HG03064 (cell line): ENCODE results near the gene CACNA1I.

Experiments used
- ATAC-seq: cut with Tn5 transposase; IDR thresholded peaks from one replicate; pipeline ENCODE4 v1.9.1; 2021; ENCODE audit warnings: low read depth; ENCODE audit not compliant: unreplicated experiment

Gene CACNA1I

DNA sequence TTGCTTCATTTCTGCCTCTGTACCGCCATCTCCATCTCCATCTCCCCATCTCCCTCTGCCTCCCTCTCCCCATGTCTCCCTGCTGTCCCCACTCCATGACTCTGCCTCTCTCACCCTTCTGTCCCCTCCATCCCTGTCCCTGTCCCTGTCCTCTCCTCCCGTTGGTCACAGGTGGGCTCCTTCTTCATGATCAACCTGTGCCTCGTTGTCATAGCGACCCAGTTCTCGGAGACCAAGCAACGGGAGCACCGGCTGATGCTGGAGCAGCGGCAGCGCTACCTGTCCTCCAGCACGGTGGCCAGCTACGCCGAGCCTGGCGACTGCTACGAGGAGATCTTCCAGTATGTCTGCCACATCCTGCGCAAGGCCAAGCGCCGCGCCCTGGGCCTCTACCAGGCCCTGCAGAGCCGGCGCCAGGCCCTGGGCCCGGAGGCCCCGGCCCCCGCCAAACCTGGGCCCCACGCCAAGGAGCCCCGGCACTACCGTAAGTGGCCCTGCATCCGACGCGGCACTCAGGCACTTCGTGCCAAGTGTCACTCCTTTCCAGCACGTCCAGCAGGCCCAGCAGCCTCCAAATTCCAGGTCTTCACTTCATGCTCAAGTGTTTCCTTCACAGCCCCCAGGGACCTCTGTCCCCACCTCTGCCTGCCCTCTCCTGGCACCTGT, 76.0 kb downstream of the CACNA1I start:
- no peak for ATAC-seq

DNA sequence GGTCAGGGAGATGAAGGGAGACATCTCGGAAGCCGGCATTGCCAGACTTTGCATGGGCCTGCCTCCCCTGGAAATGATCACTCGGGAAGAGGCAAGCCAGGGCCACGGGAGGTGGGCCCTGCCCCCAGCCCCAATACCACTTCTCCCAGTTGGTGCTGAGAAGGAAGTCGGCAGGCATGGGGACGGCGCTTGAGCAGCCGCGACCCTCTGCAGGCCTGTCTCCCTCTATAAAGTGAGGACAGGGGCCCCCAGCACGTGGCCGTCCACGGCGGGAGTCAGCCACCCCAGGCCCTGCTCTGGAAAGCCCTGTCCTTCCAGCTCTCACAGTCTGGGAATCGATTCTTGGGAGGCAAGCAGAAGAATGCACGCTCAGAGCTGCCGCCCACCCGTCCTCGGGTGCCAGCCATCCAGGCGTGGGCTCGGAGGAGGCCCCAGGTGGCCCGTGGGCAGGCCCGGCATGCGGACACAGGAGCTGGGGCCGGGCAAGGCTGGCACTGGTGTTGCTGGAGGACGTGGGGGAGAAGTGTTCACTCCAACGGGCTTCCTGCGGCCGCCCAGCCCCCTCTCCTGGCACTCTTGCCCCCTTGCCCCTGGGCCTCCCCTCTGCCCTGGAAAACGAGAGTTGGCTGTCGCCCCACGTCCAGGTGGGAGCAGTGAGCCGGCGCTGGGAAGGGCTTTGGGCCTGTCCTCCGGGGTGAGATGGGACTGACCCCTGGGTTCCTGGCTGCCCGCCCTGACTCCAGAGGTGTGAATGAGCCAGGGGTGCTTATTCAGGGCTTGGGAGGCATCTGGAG, 77.5 kb downstream of the CACNA1I start:
- no peak for ATAC-seq

DNA sequence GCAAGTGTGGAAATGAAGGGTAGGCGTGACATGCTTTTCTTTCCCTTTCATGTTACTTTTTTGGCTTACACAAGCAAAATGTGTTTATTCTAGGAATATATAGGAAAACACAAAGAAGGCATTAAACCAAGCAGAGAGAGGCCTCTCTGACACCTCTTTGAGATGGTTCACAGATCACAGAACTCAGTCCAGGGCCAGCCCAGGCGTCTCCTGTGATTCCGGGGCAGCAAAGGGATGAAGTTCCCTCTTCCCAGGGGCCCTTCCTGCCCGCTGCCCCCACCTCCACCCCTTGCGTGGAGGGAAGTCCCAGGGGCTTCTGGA, 78.0 kb downstream of the CACNA1I start:
- ATAC-seq = no peak

DNA sequence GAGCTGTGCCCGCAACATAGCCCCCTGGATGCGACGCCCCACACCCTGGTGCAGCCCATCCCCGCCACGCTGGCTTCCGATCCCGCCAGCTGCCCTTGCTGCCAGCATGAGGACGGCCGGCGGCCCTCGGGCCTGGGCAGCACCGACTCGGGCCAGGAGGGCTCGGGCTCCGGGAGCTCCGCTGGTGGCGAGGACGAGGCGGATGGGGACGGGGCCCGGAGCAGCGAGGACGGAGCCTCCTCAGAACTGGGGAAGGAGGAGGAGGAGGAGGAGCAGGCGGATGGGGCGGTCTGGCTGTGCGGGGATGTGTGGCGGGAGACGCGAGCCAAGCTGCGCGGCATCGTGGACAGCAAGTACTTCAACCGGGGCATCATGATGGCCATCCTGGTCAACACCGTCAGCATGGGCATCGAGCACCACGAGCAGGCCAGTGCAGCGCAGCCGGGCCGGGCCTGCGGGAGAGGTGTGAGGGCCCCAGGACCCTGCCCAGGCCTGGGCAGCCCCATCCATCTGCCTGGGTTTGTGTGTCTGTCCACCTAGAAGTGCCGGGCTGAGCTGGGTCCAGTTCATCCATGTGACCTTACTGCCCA, 79.0 kb downstream of the CACNA1I start:
- ATAC-seq = no peak

DNA sequence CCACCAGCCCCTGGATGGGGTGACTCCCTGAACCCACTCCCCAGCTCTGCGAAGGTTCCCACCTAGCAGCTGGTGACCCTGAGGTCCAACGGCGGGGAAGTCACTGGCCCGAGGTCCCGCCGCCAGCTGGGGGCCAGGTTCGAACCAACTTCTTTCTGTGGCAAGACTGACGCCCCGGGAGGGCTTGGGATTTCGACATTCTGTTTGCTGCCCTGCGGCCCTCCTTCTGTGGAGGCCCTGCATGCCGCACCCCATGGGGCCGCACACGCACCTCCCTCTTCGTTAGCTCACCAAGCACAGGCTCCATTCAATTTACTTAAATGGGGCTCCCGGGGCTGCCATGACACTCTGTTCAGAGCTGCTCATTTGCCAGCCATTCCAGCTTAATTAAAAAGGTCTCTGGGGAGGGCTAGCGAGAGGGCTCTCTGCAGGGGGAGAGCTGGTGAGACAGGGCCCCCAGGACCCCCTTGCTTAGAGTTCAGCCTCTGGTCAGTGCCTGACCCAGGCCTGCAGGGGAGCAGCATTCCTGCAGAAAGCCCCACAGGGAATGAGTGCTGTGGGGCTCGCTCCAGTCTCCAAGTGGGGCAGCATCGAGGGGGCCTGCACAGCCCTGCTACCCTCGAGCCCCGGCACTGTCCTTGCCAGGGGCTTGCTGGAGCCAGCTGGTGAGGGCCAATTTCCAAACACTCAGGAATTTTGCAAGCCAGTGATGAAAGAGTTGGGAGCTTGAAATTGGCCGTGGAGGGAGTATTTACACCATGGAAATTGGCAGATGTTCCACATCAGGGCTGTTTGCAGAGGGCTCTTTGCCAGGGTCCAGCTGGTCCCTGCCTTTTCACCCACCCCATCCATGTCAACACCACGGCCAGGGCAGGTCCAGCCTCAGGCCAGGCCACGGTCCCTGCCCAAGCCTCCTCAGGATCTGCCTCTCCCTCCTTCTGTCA, 80.8 kb downstream of the CACNA1I start:
- ATAC-seq = no peak

DNA sequence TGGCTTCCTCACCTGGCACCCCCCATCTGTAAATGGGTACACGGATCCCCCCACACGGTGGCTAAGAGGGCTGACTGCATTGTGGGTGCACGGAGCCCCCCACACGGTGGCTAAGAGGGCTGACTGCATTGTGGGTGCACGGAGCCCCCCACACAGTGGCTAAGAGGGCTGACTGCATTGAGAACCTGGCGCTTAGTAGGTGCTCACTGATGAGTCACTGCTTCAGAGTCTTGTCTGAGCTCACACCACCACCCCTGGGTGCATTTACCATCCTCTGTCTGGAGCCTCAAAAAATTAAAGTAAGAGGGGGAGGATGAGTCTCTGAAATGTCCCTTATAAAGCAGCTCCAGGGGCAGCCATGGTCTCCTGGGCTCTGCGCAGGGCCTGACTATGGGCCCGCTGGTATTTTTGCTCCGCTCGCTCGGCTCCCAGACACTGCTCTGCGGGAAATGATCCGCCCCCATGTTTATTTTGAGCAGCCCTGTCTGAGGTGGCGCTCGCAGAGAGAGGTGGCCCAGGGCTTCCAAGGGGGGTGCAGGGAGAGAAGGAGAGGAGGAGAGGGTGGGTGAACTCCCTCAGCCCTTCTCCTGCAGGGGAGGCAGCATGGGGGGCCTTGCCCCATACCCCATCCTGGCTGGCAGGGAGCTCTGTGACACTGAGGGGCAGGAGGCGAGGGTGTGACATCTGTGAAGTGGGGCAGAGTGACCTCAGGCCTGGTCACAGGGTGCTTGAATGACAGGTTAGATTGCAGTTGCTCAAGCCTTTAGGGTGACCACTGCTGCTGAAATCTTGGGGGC, 82.6 kb downstream of the CACNA1I start:
- ATAC-seq = no peak

DNA sequence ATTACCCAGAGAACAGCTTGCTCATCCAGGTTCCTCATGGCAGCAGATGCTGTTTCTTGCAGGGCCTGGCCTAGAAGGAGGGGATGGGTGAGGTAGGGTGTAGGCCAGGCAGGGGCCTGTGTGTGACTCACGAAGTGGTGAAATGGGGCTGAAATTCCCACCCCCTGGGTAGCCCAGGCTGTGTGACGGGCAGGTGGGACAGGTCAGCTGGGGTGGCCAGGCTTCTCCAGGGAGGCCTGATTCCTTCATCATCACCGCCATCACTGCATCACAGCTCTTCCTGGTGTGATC, 83.2 kb downstream of the CACNA1I start:
- no peak for ATAC-seq

DNA sequence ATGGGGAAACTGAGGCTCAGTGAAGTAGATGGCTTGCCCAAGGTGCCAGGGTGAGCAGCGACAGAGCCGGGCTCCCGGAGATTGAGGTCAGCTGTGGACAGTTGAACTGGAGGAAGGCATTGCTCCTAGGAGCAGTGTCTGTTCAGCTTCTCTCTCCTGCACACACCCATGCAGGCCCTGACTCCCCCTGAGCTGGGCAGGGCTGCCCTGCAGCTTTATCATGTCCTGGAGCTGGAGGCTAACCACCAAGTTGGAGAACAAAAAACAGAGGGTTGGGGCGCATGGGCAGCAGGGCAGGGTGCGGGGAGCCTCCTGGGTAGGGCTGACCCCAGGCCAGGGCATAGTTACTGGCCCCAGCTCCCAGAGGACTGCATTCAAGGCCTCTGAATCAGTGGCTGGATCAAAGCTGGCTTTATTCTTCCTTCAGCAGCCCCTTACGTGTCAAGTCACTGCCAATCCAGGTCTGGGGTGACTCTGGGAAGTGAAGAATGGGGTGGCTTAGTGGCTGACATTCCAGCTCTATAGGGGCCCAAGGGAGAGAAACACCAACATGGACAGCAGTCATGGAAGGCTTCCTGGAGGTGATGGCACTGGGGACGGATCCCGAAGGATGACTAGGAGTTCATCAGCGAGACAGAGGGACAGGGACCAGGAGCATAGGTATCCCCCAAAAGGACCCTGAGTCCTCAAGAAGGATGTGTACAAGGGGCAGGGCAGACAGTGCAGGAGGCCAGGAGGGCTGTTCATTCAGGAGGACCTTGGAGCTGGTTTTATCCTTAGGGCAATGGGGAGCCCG, 83.8 kb downstream of the CACNA1I start:
- ATAC-seq = no peak

DNA sequence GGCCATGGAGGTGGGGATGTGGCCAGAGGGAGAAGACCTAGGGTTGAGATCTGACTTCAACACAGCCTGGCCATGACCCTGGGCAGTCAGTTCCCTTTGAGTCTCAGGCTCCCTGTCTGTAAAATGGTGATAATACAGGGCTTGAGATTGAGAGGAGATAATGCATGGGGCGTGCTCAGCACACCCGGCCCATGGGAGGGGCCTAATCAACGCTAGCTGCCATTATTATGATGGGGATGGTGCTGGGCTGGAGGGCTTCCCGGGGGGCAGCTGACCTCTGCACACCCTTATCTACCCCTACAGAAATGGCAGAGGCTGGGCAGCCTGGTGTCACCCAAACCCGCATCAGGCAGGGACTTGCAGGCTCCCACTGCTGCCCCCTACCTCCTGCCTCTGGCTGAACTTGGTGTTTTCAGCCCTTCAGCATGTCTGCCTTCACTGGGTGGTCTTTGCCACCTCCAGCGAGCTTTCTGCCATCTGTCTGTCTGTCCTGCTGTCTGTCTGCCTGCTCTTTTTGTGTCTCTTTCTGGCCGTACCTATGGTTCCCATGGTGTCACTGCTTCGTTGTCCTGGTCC, 84.5 kb downstream of the CACNA1I start:
- ATAC-seq = no peak

DNA sequence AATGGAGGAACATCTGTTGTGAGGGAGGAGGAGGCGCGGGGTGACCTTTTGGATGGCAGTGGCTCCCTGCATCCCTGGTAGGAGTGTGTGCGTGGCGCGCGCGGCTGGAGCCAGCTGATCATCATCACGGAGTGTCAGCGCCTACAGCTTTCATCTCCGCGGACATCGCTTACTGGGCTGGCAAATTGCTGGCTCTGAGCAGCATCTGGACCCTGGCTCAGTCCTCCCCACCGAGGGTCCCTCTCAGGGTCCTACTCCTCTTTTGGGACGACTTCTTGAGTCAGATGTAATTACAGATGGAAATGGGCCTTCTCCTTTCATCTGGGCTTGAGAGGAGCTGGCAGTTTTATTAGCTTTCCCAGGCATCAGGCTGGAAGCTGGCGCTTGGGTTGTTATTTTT, 85.3 kb downstream of the CACNA1I start:
- ATAC-seq = no peak

DNA sequence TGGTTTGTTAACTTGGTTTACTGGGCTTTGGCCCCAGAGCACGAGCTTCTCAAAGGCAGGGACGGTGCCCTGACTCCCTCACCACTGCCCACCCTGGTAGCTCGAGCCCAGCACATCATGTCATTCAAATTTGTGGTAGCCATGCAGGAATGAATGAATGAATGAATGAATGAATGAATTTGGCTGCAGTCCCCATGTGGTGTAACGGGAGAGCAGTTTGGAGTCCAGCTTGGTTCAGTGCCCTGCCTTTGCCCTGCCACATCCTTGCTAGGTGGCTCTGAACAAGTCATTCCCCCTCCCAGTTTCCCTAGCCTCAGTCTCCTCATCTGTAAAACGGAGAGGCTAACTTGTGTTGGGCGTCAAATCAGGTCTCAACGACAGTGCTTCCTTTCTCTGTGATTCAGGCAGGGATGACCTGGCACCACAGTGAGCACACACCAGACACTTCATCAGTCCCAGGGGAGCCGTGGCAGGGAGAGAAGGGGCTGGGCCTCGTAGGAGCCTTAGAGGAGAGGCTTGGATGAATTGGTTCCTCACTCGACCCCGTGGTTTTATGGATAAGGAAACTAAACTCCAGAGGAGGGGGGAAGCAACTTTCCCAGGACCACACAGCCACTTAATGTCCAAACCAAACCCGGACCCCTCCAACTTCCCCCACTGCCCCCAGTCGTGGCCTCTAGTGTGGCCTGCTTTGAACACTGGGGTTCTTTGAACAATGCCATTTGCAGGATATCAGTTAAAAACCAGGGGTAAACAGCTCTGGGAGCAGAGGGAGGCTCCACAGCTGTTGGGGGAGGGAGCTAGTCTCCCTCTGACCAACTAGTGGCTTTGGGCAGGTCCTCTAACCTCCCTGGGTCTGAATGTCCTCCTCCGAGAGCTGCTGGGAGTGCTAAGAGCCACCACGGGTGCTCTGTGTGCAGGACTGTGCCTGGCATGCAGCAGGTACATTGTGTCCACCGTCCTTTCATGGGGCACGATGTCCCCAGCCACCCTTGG, 86.2 kb downstream of the CACNA1I start:
- no peak for ATAC-seq

DNA sequence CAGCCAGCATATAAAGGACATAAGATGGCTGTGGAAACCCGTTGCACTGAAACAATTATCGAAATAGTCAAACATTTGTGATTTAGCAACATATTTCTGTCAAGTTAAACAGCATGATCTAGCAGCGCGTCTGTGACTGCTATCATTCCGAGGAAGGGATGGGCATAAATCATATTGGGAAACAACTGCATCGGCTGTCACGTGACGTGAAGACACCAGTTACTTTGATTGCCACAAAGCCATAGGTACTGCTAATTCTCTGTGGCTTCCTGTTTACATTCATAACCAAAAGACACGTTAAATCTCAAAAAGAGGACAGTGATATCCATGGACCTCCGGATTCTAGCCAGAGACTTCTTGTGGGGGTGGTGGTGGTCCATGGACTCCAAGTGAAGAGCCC, 87.8 kb downstream of the CACNA1I start:
- no peak for ATAC-seq

DNA sequence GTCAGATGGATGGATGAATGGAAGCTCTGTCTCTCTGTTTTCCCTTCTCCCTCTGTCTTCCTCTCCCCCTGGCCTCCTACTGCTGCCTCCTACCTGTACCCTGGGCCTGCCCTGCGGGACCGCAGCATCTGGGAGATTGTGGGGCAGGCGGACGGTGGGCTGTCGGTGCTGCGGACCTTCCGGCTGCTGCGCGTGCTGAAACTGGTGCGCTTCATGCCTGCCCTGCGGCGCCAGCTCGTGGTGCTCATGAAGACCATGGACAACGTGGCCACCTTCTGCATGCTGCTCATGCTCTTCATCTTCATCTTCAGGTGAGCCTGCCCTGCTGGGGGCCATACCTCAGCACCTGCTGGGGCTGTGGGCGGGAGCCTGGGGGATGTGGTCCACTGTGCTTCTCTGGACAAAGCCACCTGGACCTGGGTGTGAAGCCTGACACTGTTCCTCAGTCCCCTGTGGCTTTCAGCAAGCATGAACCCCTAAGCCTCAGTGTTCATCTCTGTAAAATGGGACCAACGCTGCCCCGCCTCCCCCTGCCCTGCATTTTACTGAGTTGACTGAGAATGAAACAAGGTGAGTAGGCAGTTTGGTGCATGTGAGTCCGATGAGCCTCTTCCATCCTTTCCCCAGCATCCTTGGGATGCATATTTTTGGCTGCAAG, 88.4 kb downstream of the CACNA1I start:
- ATAC-seq = no peak

DNA sequence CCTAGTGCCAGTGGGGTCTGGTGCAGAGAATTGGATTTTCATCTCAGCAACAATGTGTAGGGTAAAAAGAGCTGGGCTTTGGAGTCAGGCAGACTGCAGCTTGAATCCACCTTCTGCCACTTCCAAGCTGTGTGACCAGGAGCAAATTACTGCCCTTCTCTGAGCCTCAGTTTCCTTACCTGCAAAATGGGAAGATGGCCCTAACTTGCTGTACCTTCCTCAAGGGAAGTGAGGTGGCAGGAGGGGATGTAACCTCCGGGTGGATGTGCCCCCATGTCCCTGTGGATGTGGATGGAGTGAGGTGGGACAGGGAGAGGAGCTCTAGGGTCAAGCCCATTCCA, 90.9 kb downstream of the CACNA1I start:
- no peak for ATAC-seq

DNA sequence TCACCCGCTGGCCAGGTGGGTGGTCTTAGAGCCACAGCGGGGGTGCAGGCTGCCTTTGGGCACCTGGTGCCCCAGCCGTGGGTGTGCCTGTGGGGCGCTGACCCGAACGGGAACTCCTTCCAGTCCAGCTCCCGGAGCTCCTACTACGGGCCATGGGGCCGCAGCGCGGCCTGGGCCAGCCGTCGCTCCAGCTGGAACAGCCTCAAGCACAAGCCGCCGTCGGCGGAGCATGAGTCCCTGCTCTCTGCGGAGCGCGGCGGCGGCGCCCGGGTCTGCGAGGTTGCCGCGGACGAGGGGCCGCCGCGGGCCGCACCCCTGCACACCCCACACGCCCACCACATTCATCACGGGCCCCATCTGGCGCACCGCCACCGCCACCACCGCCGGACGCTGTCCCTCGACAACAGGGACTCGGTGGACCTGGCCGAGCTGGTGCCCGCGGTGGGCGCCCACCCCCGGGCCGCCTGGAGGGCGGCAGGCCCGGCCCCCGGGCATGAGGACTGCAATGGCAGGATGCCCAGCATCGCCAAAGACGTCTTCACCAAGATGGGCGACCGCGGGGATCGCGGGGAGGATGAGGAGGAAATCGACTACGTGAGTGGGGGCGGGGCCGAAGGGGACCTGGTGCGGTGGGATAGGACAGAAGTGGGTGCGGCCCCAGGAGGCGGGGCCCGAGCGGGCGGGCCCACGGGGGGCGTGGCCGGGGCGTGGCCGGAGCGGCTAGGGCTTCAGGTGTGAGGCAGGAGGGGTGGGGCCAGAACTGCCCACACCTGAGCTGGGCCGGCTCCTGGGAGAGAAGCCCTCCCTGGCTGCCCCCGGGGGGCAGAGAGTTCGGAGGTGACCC, 91.5 kb downstream of the CACNA1I start:
- no peak for ATAC-seq

DNA sequence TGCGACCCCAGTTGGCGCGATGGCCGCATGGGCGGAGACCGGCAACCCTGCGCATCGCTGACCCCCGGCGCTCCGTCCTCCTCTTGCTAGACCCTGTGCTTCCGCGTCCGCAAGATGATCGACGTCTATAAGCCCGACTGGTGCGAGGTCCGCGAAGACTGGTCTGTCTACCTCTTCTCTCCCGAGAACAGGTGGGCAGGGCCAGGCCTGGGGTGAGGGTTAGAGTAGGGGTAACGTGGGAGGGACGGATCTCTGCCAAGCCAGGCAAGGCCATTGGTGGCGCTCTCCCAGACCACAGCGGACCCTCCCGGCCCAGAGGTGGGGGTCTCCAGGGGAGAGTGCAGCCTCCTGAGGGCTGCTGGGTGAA, 92.1 kb downstream of the CACNA1I start:
- no peak for ATAC-seq

DNA sequence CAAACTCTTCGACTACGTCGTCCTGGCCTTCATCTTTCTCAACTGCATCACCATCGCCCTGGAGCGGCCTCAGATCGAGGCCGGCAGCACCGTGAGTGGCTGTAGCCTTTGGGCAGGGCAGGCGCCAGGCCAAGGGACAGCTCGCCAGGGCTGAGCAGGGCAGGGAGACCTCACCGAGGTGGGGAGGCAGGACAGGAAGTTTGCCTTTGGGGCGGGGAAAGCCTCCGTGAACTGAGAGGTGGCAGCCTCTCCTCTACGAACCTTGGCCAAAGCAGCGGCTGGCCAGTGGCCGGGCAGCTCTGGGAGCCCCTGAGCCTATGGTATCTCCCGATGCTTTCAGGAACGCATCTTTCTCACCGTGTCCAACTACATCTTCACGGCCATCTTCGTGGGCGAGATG, 93.2 kb downstream of the CACNA1I start:
- ATAC-seq = no peak
